ENCODE measurements around the gene GPRC5A. TPM values are rescaled to one million over a fixed set of nuclear protein-coding genes. Genes with fewer than 3 reads are reported as not detected.

The GPRC5A gene
- total RNA-seq, 3 donors from 2014 or later (not counting 1 experiment from before 2014, with no cell fraction given), result 0.09 to 0.28 TPM; not detected in 1

- no peak overlapping the region for H3K27ac Mint-ChIP-seq
- intact Hi-C loops (cut with micrococcal nuclease), result no loop called here
- H3K27me3 Mint-ChIP-seq (ENCODE audit: low read depth in 2 of 2), result no peaks in the 10 kb centered on the region
- WGBS (ENCODE audit: insufficient coverage), result 100% methylated on average over 1 of the region's 1 CpG
- Histone ChIP-seq H3K4me3 (ENCODE audit: low read length) (no peak overlapping the region), H3K27ac (ENCODE audit: low read length) (no peak overlapping the region), H3K36me3 (ENCODE audit: control insufficient read depth, insufficient read depth, low read length) (no peaks in the 10 kb centered on the region), H3K4me1 (ENCODE audit: control insufficient read depth, insufficient read depth, low read length) (no peaks in the 10 kb centered on the region), H3K9me3 (ENCODE audit: control insufficient read depth, insufficient read depth, low read length) (no peaks in the 10 kb centered on the region), H3K27me3 (ENCODE audit: control insufficient read depth, insufficient read depth, low read length) (no peaks in the 10 kb centered on the region)
- H3K4me3 Mint-ChIP-seq, result no peak overlapping the region
- no peak for TF ChIP-seq CTCF (IDR thresholded peaks at IDR 0.05)
- DNase-seq (no peak), ATAC-seq (no peak)
- no peaks in the 10 kb centered on the region for H3K4me1 Mint-ChIP-seq
- no peaks in the 10 kb centered on the region for H3K36me3 Mint-ChIP-seq
- no peaks in the 10 kb centered on the region for H3K9me3 Mint-ChIP-seq
Measured at GRCh38 chr12:12859690-12860089, 31.7 kb upstream of the GPRC5A start.

- no peaks in the 10 kb centered on the region for H3K27me3 ChIP-seq (ENCODE audit: control insufficient read depth, insufficient read depth, low read length)
- DNase-seq (no peak), ATAC-seq (no peak)
- Mint-ChIP-seq H3K27ac (no peak overlapping the region), H3K4me1 (no peaks in the 10 kb centered on the region), H3K9me3 (no peaks in the 10 kb centered on the region), H3K4me3 (no peak overlapping the region), H3K27me3 (ENCODE audit: low read depth in 2 of 2) (no peaks in the 10 kb centered on the region), H3K36me3 (no peaks in the 10 kb centered on the region)
- no peak overlapping the region for H3K4me3 ChIP-seq (ENCODE audit: low read length)
- H3K36me3 ChIP-seq (ENCODE audit: control insufficient read depth, insufficient read depth, low read length), result no peaks in the 10 kb centered on the region
- no peaks in the 10 kb centered on the region for H3K4me1 ChIP-seq (ENCODE audit: control insufficient read depth, insufficient read depth, low read length)
- H3K9me3 ChIP-seq (ENCODE audit: control insufficient read depth, insufficient read depth, low read length), result no peaks in the 10 kb centered on the region
- H3K27ac ChIP-seq (ENCODE audit: low read length), result no peak overlapping the region
- intact Hi-C loops (cut with micrococcal nuclease), result no loop called here
- TF ChIP-seq CTCF (IDR thresholded peaks at IDR 0.05), result no peak
- 100% methylated on average over 1 of the region's 2 CpGs for WGBS (ENCODE audit: insufficient coverage)
Measured at GRCh38 chr12:12864243-12864642, 27.1 kb upstream of the GPRC5A start.

GRCh38 chr12:12868477-12869235 lies 22.7 kb upstream of the GPRC5A start:
- Mint-ChIP-seq H3K4me1 (no peaks in the 10 kb centered on the region), H3K36me3 (no peaks in the 10 kb centered on the region), H3K4me3 (no peak overlapping the region), H3K9me3 (no peaks in the 10 kb centered on the region), H3K27me3 (ENCODE audit: low read depth in 2 of 2) (peaks cover 0 to 6% of the 10 kb centered on the region in 2 donors), H3K27ac (no peak overlapping the region)
- no peak overlapping the region for H3K27ac ChIP-seq (ENCODE audit: low read length)
- intact Hi-C loops (cut with micrococcal nuclease), result no loop called here
- TF ChIP-seq CTCF (IDR thresholded peaks at IDR 0.05), result no peak
- H3K27me3 ChIP-seq (ENCODE audit: control insufficient read depth, insufficient read depth, low read length), result no peaks in the 10 kb centered on the region
- ATAC-seq, result no peak
- no peaks in the 10 kb centered on the region for H3K9me3 ChIP-seq (ENCODE audit: control insufficient read depth, insufficient read depth, low read length)
- H3K4me3 ChIP-seq (ENCODE audit: low read length), result no peak overlapping the region
- no peaks in the 10 kb centered on the region for H3K36me3 ChIP-seq (ENCODE audit: control insufficient read depth, insufficient read depth, low read length)
- no peak for DNase-seq
- H3K4me1 ChIP-seq (ENCODE audit: control insufficient read depth, insufficient read depth, low read length), result no peaks in the 10 kb centered on the region
- WGBS (ENCODE audit: insufficient coverage), result no CpG with 5 or more reads among the region's 3 CpGs

GRCh38 chr12:12870465-12870864 lies 20.9 kb upstream of the GPRC5A start:
- Mint-ChIP-seq H3K9me3 (no peaks in the 10 kb centered on the region), H3K27ac (no peak overlapping the region), H3K36me3 (no peaks in the 10 kb centered on the region), H3K27me3 (ENCODE audit: low read depth in 2 of 2) (peaks cover 0 to 6% of the 10 kb centered on the region in 2 donors), H3K4me1 (no peaks in the 10 kb centered on the region), H3K4me3 (no peak overlapping the region)
- 96% methylated on average over 7 of the region's 7 CpGs for WGBS (ENCODE audit: insufficient coverage)
- Histone ChIP-seq H3K27ac (ENCODE audit: low read length) (no peak overlapping the region), H3K36me3 (ENCODE audit: control insufficient read depth, insufficient read depth, low read length) (no peaks in the 10 kb centered on the region), H3K4me1 (ENCODE audit: control insufficient read depth, insufficient read depth, low read length) (no peaks in the 10 kb centered on the region), H3K4me3 (ENCODE audit: low read length) (no peak overlapping the region), H3K27me3 (ENCODE audit: control insufficient read depth, insufficient read depth, low read length) (no peaks in the 10 kb centered on the region), H3K9me3 (ENCODE audit: control insufficient read depth, insufficient read depth, low read length) (no peaks in the 10 kb centered on the region)
- intact Hi-C loops (cut with micrococcal nuclease), result no loop called here
- no peak for DNase-seq
- no peak for ATAC-seq
- TF ChIP-seq CTCF (IDR thresholded peaks at IDR 0.05), result no peak
